Vein endothelial cell (primary cell): ENCODE results near the gene PFN2. TPM values are rescaled to one million over a fixed set of nuclear protein-coding genes. Genes with fewer than 3 reads are reported as not detected.

Experiments
- small RNA-seq: library from RNA; depleted of rRNA; stranded (forward); fragments of <200 nt; gene quantifications from one replicate; pipeline ENCODE3, GENCODE V24; 2012
- total RNA-seq: library from RNA; depleted of rRNA; stranded (reverse); fragments of >200 nt; gene quantifications from 2 replicates; pipeline ENCODE4 v1.2.3, GENCODE V29; 2012

Gene PFN2, protein sequence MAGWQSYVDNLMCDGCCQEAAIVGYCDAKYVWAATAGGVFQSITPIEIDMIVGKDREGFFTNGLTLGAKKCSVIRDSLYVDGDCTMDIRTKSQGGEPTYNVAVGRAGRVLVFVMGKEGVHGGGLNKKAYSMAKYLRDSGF
- total RNA-seq: 76.8 and 103 TPM in 2 replicates

DNA sequence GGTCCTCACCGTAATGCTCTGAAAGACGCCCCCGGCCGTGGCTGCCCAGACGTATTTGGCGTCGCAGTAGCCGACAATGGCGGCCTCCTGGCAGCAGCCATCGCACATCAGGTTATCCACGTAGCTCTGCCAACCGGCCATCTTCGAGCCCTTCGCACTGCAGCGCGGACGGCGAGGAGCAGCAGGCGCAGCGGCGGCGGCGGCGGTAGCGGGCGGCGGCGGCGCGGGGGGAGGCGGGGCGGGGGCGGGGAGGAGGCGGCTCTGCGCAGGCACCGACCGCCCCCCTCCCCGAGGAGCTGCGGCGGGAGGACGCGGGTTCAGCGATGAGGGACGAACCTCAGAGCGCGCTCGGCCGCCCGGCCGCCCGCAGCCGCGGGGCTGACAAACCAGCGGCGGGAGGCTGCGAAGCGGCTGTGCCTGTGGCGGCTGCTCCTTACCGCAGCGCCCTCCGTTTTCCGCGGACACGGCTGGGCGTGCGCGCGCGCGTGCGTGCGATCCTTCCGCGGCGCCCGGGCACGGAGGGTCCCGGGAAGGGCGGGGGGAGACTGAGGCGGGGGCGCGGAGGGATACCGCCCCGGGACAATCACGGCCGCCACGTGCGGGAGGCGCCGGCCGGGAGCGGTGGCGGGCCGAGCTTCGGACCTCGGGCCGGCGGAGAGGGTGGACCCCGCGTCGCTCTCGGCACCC is at the start of gene PFN2:
PFN2 (minus strand) TSS at position 180 of the 687 bp plus-strand sequence; CDS start at position 141, 39 bp downstream.

Small RNA genes lying within 50 kb of the gene (small RNA-seq; reads per million reads assigned to genes)
- not detected for gene RNU6-720P

Other genes starting within 250 kb of the PFN2 start
- 26.5 and 41.4 TPM in 2 replicates for gene COMMD2, start 218.4 kb downstream of the PFN2 start, total RNA-seq
- not detected in 2 replicates for gene ANKUB1, start 178.3 kb downstream of the PFN2 start, total RNA-seq
- gene RNF13, start 157.7 kb downstream of the PFN2 start, total RNA-seq: 40.2 and 49.6 TPM in 2 replicates